LNCaP clone FGC (cell line): ENCODE data around the gene TNFAIP3.

Source experiments
- DNase-seq: peaks from one replicate; pipeline ENCODE4 v3.0.0-alpha.2; 2011; ENCODE audit warnings: low read depth
- H3K4me3 ChIP-seq: 2 replicates; pipeline ENCODE4 v1.5.1; 2011; ENCODE audit warnings: mild to moderate bottlenecking, low read depth, low read length, control low read depth
- CTCF ChIP-seq: IDR thresholded peaks from 2 replicates; pipeline ENCODE4 v1.5.1; 2012; ENCODE audit warnings: mild to moderate bottlenecking; ENCODE audit not compliant: control insufficient read depth, insufficient read depth; ENCODE audit errors: extremely low read depth

Gene TNFAIP3

DNA sequence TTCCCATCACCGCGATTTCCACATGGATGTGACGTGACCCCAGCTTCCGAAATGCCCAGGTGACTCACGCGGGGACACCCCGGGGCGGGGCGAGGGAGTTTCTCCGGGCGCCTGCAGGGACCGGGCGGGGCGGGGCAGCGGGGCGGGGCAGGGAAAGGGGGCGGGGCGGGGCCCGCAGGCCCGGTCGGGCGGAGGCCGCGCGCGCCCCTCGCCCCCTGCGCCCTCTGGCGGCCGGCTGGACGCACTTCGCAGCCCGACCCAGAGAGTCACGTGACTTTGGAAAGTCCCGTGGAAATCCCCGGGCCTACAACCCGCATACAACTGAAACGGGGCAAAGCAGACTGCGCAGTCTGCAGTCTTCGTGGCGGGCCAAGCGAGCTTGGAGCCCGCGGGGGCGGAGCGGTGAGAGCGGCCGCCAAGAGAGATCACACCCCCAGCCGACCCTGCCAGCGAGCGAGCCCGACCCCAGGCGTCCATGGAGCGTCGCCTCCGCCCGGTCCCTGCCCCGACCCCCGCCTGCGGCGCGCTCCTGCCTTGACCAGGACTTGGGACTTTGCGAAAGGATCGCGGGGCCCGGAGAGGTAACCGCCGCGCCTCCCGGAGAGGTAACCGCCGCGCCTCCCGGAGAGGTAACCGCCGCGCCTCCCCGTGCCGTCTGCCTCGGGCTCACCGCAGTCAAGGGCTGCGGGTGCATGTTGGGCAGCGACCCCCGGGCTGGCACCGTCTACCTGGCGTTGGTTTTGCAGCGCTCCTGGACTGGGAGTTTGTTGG, at the start of gene TNFAIP3:
TSS of gene TNFAIP3 (plus strand) at position 346 of the 771 bp plus-strand sequence. CDS start 3,969 bp downstream, outside the sequence.
- peak; percentile 56 for DNase-seq
- H3K4me3 ChIP-seq, result peak within 1 kb of the TSS; percentile 61
- TF ChIP-seq CTCF, result peak; percentile 88

DNA sequence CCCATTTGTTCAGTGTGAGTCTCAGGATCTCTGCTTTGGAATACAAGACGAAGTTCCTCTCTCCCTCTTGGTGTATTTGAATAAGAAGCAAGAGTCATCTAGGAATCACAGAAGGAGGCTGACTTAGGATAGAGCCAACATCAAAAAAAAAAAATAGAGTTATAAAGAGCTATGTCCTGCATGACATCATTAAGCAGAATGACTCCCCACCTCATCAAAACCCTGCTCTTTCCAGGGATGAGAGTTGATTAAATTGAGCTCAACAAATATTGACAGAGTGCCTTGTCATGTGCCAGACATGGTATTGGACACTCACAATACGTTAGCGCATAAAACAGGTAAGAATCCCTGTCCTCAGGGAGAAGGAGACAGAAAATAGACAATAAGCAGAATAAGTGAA, 48.6 kb upstream of the TNFAIP3 start:
- TF ChIP-seq CTCF, result no peak
- H3K4me3 ChIP-seq, result no peak overlapping the region
- no peak for DNase-seq

- no peak for TF ChIP-seq CTCF
- no peak for DNase-seq
- H3K4me3 ChIP-seq, result no peak overlapping the region
These were observed 47.3 kb upstream of the TNFAIP3 start for GRCh38 chr6:137819740-137820139.

DNA sequence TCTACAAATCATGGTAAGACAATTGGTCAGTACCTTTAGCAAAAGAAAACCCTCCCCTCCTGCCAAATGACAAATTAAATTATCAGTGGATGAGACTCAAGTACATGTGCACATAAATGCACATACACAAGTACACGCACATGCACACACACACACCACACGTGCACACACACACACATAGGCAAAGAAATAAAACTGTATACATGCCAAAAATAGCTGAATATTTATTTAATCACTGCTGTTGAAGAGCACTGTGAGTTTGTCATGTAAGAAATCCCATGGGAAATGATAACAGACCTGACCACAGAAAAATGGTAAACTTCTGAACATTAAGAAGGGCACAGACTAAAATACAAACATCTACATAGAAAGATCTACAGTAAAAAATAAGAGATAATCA, 46.6 kb upstream of the TNFAIP3 start:
- no peak for DNase-seq
- H3K4me3 ChIP-seq, result no peak overlapping the region
- no peak for TF ChIP-seq CTCF

GRCh38 chr6:137820952-137821351, 46.1 kb upstream of the TNFAIP3 start:
- DNase-seq, result no peak
- no peak for TF ChIP-seq CTCF
- no peak overlapping the region for H3K4me3 ChIP-seq

DNA sequence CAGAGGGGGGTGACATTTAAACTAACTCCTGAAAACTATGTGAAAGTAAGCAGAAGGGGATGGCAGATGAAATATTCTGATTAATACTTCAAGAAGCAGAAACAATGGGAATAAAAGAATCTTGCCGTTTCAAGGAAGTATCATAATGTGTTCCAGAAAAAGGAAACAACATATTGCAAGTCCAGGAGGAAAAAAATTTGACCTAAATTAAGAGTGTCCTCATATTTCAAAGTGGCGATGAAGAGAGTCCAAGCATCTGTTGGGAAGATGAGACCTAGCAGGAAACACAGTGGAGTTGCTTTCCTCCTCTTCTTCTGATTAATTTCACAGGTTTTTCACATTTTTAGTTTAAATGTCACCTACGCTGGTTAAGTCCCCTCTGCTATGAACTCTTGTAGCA, 45.6 kb upstream of the TNFAIP3 start:
- no peak overlapping the region for H3K4me3 ChIP-seq
- no peak for TF ChIP-seq CTCF
- DNase-seq, result no peak

- DNase-seq, result no peak
- TF ChIP-seq CTCF, result no peak
- no peak overlapping the region for H3K4me3 ChIP-seq
These were observed 43.1 kb upstream of the TNFAIP3 start for GRCh38 chr6:137823826-137824555.
